HG02759 (cell line): Measurements from ENCODE around the gene FRMD1.

Experiments
- ATAC-seq: cut with Tn5 transposase; IDR thresholded peaks from one replicate; pipeline ENCODE4 v1.9.1; 2021; ENCODE audit warnings: mild to moderate bottlenecking, moderate library complexity; ENCODE audit not compliant: unreplicated experiment

FRMD1 gene

DNA sequence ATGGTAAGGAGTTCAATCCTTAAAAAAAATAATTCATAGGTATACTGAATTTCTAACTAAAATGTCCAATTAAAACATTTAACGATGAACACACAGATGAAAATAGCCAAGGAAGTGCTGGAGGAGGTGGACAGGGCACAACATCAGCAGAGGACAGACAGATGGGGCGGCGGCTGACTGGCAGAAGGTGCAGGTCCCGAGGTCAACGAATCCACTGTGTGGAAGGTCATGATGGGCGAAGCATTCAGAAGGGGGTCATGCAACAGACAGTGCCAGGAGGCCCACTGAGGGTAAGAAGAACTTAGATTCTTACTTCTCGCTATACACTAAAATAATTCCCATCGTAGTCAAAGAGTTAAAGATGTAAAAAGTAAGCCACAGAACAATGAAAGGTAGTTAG, 34.2 kb upstream of the FRMD1 start:
- no peak for ATAC-seq

DNA sequence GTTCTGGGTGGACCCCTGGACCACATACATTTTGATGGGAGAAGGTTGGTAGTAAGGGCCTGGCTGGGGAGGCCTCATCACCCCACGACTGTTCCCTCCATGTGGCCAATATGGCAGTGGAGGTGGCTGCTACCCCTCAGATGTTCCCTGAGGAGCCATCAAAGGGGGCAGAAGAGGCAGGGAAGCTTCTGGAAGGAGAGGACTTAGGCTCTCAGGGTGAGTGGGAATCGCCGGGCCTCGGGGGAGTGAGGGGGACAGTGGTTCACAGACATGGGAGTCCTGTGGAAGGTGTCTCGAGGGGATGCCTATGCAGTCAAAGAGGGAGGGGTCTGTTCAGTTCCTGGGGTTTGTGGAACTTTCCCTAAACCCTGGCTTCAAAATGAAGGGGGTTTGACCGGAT, 32.9 kb upstream of the FRMD1 start:
- no peak for ATAC-seq

DNA sequence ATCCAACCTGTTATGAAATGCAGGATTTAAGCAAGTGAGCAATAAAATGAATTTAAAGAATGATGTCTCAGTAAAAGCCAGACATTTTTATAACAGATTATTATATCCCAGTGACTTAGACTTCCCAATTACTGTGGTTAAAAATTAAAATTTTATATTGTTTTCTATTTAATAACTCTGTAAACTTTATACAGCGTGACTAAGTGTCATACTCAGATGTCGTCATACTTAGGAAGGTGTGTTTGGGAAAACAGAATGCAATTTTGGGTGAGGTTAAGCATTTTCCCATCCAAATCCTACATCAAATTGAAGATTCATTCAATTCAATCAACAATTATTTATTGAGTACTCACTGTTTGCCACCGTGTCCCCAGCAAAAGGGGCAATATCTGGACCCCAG, 31.4 kb upstream of the FRMD1 start:
- no peak for ATAC-seq

DNA sequence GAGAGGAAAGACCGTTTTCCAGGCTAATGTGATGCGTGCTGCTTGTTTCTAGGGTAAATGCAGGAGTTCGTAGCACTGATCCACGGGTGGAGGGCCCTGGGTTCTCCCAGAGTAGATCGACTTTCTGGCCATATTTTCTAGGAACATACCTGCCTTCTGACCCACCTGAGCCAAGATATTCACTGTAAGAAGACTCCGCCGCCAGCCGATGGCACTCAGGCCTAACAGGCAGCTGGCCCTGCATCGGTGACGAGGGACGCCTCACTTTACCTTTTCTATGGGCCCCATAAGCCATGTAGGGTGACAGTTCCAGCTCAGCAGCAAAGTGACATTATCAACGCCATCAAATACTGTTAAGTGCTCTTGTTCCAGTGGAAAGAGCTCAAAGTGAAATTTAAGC, 30.2 kb upstream of the FRMD1 start:
- ATAC-seq, result no peak

DNA sequence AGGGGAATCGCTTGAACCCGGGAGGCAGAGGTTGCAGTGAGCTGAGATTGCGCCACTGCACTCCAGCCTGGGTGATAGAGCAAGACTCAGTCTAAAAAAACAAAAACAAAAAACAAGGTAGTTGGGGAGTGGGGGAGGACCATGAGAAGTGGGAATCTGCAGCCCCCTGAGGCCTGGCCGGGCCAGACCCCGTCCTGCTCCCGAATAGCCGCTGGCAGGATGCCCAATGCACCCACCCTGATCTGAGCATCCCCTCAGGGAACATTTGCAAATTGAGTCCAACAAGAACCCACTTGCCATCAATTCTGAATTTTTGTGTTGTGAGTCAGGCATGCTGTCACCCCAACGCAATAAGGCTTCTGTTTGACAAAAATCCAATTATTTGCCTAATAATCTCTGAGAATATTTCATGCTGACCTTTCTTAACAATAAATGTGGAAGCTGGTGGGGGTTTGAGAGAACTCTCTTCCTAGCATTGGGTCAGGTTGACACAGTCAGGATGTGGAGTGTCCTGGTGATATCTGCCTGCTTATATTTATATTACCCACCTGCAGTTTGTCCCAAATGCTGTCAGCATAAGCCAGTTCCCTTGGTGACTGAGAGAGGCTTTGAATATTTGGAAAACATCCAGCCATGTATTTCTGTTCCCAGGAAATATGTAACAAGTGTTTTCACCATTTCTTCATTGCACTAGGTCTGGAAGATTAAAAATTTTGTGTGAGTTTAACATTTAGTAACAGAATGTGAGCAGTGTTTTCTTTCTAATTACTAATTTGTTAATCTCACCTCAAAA, 28.4 kb upstream of the FRMD1 start:
- no peak for ATAC-seq

DNA sequence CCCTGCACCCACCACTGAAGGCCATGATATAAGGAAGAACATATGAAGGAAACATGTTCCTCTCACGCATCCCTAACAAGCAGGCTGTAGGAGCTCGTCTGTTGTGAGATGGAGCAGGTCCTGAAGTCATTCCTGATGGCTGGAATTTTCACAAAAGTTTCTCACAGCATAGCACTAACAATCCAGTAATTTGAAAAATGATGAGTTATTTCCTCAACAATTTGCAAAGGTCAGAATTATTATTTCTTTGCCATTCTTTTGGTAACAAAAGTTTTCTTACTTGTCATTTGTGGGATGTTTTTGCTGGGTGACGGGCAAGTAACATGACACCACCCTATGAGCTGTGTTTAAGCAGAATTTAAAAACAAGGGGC, 27.6 kb upstream of the FRMD1 start:
- ATAC-seq, result no peak

DNA sequence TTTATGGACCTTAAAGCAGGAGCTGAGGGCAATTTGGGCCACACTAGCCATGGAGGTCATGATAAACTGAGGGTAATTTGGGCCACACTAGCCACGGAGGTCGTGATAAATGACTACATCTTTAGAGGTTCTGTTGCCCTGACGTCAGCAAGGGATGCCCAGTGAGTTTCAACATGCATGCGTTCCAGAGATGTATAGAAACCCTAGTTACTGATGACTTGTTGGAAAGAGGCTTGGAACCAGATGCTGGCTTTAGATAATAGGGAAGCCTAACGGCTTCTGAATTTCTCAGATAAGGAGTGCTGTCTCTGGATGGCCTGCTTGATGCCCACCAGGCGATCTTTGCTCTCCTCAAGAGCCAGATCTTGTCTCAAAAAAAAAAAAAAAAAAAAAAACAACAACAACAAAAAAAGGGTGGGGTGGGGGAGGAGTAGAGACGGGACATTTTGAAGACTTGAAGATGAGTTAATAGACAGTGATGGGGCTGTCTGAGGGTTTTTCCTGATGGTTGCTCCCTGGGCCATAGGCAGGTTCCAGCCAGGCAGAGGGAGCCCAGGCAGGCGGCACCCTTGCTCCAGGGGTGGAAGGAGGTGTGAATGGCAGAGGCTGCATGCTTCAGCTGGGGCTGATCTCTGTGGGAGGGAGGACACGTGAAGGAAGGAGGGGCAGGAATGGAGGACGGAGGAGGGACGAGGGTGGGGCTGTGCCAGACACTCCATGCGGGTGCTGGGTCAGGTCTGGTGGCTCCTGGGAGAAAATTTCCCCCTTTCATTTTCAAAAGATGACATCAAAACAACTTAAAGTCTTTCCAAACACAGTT, 27.0 kb upstream of the FRMD1 start:
- no peak for ATAC-seq

DNA sequence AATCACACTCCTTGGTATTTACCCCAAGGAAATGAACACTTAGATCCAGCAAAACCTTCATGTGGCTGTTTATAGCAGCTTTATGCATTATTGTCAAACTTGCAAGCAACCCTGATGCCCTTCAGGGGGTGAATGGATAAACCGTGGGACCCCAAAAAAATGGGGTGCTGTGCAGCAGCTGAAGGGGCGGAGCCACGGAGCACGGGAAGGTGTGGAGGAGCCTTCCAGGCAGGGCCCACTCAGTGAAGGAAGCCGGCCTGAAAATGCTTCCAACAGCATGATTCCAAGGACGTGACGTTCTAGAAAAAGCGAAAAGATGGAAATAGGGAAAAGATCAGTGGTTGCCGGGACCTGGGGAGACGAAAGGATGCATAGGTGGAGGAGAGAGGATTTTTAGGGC, 25.6 kb upstream of the FRMD1 start:
- no peak for ATAC-seq

DNA sequence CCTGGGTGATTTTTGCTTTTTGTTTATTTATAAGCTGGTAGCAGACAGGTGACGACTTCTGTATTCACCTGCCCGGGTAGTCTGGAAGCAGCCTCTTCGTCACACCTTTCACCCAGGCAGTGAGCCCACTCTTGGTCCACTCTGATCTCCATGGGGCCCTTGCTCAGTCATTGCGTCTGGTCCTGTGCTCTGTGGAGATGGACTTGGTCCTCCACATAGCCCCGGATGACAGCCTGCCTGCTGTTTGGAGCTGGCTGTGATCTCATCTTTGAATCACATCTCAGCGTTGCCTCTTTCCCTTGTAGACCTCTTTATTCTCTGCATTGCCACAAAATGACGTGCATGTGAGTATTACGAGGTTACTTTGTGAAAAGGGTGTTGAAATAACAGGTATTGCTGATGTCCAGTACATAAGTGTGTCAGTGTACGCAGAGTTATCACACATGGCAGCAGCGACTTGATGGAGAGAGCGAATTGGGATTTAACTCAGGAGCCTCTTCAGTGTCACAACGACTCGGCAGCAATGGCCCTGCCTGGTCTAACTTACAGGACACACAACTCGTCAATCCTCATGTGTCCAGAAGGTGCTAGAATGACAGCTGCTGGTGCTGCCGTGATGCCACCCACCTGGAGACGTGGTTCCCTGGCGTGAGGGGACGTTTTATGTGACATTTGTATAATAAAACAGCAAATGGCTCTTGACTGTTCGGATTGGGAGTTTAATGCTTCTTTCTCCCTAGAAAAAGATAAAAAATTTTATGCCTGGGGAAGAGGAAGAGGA, 24.2 kb upstream of the FRMD1 start:
- no peak for ATAC-seq

DNA sequence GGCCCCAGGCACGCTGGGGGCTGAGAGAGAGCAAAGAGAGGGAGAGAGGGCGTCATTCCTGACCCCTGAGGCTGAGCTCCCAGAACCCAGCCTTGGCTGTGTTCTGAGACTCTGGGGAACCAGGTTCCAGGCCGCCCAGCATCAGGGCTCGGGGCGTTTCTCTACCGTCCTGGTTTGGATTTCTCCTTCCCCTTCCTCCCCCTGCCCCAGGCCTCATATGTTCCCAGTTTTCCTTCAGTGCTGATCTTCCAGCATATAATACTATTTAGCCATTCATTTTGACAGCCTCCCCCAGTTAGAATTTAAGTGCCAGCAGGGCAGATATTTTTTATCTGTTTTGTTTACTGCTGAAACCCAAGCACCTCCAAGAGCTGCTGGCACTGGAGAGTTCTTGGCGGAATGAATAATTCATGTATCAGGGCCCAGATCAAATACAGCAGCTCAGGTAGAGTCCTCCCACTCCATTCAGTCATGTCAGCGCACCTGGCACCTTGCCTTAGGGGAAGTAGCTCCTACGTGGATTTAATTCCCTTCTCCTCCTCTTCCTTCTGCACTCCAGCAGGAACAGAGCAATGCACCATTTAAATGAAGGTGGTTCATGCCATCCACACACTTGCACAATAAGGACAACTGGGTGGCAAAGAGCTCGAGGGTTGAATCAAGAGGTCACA, 23.4 kb upstream of the FRMD1 start:
- ATAC-seq, result no peak

DNA sequence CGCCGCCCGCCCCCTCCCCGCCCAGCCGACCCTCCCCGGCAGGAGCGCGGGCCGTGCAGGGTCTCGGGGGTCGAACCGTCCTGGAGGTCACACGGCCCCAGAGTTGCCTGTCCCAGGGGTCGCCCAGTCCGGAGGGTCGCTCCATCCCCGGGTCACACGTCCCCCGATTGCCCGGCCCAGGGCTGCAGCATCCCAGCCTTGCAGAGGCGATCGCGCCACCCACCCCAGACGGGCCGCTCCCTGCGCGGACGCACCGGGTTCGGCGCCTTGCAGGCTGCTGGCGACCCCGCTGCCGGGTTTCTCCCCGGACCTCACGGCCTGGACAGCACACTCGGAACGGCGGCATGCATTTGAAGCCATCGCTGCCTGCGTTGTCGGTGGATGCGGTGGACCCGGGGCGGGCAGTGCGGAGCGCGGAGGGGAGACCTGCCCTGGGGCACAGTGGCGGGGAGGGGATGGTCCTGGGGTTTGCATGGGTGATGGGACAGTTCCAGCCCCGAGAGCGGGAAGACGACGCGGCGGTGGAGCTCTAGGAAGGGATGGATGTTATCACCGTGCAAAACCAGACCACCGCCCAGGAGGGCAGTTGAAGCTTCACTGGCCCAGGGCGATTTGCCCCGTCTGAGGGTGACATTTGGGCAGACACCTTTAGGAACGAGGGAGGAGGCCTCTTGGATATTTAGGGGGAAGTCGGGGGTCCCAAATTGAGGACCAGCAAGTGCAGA, 22.7 kb upstream of the FRMD1 start:
- no peak for ATAC-seq

DNA sequence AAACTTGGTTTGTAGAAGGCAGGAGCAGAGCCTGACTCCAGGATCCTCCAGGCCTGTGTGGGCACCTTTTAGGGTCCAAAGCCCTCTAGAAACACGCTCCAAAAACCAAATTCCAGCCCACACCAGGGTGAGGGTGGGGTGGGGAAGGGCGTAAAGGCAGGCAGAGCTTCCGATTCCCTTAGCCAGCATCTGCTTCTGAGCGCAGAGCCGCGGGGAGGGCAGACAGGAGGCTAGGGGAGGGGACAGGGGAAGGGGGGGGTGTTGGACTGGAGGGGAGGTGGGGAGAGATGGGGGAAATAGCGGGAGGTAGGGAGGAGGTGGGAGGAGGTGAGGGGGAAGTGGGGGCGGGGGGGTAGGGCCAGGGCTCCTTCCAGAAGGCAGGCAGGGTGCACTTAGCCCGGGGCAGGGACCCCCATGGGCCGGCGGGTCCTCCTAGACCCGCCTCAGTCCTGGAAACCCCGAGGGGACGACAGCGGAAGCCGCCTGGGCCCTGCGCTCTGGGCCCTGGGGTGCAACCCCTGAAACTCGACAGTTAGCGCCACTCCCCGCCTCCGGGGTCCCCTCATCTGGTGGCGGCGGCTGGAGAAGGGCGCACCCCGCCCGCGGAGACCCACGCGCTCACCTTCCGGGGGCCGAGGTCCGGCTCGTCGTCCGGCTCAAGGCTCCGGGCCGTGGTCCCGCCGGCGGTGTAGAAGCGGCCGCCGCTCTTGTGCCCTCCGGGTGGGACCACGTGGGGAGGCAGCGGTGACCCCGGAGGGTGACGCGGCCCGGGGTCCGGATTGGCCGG, 22.0 kb upstream of the FRMD1 start:
- ATAC-seq, result no peak

DNA sequence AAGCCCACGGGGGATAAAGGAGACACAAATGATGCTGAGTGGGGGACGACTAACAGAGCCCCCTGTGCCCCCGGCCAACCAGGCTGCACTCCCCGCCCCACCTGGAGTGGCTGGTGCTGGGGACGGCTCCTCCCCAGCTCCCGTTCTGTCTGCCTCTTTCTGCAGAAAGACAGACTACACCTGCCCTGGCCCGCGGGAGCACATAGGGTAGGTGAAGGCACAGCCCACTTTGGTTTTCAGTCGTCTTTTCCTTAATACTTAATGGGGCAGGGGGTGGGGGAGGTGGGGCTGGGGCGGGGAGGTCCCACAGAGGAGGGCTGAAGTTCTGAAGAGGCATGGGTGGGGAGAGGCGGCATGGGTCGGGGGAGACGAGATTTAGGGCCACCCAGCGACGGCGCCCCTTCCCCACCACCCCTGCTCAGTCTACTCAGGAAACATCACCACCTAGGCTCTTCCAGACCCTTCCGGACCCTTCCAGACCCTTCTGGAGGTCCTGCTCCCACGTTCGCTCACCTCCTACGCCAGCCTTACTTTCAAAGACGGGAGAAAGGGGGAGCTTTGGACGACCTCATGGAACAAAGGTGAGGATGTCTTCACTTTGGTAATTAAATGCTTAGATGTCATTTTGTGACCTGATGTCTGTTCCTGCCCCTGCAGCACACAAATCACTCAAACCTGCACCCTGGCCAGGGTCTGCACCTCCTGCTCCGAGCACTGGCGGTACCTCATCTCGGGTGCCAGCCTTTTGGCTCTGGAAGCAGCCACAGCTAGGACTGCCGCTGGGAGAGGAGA, 21.2 kb upstream of the FRMD1 start:
- no peak for ATAC-seq

DNA sequence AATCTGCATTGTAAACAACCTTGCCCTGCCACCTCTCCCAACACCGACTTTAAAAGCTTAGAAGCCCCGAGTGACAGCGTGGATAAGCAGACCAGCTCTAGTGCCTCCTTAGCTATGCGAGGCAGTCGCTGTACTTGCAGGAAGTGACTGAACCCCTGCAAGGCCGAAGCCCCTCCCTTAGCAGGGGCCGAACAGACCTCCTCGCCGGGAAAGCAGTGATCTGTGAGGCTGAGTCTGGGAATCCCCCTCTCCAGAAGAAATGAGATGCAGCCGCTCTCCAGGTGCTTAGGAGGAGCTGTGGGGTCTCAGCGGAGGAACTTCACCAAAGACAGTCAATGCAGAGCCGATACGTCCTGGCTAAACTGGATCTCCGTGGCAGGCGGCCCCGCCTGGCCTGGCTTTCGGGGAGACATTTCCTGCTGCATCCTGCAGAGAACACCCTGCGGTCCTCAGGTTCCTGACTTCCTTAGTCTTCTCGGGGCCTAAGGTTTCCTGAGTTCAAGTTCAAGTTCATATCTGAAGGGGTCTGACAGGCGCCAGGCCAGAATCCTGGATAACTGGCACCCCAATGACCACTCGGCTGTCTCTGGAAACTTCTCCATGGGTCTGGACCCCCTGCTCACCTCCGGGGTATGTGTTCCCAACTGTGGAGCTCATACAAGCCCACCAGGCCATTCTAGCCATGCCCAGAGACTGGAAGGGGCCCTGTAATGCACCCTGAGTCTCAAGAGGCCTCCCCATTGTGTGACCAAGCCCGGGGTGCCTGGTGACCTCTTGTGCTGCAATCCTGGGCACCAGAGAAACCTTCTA, 20.4 kb upstream of the FRMD1 start:
- ATAC-seq, result no peak

DNA sequence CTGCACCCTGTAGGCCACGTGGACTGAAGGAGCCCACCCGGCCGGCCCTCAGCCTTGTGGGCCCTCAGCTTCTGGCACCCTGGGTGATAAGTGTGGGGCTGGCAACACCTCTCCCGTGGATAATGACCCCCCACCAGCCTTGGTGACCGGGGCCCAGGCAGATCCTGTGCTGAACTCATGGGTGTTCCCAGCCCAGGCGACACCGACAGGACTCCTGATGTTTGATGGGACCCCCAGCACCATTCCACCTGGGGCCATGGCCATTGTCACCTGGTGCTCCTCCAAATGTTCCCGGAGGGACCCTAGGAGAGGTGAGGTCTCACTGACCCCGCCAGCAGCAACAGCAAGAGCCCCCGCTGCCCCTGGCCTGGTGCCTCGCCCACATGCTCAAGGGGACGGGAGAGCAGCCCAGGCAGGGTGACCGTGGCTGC, 19.4 kb upstream of the FRMD1 start:
- ATAC-seq, result no peak

DNA sequence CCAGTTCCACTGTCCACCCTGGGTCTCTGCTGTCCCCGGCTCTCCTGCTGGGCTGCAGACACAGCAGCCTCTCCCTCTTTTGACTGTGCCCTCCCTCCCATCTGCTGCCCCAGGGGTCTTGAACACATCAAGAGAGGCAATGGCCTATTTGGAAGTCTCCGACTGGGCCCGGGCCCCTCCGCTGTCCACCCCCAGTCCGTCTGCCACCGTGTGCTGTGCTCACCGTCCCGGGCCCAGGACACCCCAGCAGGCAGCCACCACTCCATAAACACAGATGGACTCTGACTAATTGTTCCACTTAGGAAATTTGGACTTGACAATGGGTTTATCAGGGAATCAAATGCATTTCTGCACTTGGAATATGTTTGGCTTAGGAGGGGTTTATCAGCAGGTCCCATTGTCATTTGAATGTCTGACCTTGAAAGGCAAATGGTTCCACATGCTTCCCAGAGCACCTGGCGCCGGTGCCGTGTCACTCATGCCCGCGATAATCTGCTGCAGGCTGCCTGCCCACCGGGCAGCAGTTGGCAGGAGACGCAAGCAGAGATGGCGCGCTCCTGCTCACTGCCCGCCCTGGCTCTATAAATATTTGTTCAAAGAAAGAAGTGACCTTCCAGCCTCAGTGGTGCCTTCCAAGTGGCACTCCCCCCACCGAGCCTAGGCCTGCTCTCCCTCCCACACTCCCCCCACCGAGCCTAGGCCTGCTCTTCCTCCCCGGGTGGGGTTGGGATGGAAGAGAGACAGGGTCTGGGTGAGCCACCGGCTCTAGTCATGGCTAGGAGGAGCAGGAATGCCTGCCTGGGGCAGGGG, 18.8 kb upstream of the FRMD1 start:
- ATAC-seq, result no peak

DNA sequence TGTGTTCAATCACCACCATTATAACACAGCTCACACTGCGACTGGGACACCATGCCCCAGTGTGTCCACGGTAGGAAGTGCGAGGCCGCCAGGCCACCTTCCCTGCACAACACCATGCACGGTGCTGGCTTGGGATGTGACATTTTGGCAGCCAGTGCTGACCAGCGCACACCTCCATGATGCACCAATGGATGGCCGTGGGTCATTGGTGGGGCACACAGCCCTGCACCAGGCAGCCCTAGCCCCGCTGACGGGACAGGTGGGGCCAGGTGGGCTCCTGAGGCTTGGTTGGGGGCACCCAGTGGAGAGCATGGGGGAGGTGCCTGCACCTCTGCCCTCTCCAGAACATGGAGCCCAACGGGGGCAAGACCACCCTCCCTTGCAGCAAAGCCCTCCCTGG, 18.2 kb upstream of the FRMD1 start:
- no peak for ATAC-seq
